Choroid plexus epithelial cell (primary cell): ENCODE results near the gene OR2T3.
"Not testable (repeated sequence)": the region's sequence is repeated elsewhere in the genome, so short reads cannot be mapped to it uniquely, and the experiment has no call there.

Source experiments
- DNase-seq: peaks from one replicate; pipeline ENCODE4 v3.0.0-alpha.2; 2010; ENCODE audit warnings: low read depth
- H3K4me3 ChIP-seq: 2 replicates; pipeline ENCODE4 v1.5.1; 2011; ENCODE audit warnings: low read depth, mild to moderate bottlenecking, control low read depth, low read length, moderate library complexity
- TF ChIP-seq, protein P1 (sequence below): conservative IDR thresholded peaks from 2 replicates; pipeline ENCODE4 v1.5.1; 2011; ENCODE audit warnings: low read depth, mild to moderate bottlenecking, control low read depth, inconsistent platforms, low read length, moderate library complexity

OR2T3 gene

DNA sequence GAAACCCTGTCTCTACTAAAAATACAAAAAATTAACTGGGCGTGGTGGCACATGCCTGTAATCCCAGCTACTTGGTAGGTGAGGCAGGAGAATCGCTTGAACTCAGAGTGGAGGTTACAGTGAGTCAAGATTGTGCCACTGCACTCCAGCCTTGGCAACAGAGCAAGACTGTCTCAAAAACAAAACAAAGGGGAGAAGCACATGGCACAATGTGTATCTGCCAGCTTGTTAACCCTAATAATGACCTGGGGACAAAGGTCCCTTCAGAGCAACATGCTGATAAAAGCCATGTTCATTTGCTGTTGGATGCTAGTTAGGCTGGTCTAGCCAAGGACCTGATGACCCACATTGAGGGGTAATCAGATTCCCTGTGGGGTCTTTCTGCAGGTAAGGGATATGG, 16.5 kb upstream of the OR2T3 start:
- not testable (repeated sequence) for DNase-seq, H3K4me3 ChIP-seq

DNA sequence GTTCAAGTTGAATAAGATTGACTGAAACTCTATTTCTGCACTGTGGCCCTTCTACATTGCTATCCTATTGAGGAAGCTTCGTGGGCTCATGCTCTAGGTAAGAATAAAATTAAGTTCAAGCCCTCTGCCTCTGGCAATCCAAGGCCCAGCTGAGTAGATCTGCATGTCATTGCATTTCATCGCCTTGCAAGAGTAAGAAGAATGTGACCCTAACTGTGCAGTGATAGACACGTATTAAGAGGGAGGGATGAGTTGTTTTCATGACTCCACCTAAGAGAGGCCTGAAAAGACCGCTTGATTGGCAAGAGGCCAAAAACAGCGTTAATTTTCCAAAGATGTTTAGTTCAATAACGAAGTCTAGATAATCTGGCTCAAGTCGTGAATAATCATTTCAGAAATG, 14.0 kb upstream of the OR2T3 start:
- DNase-seq, H3K4me3 ChIP-seq: not testable (repeated sequence)

DNA sequence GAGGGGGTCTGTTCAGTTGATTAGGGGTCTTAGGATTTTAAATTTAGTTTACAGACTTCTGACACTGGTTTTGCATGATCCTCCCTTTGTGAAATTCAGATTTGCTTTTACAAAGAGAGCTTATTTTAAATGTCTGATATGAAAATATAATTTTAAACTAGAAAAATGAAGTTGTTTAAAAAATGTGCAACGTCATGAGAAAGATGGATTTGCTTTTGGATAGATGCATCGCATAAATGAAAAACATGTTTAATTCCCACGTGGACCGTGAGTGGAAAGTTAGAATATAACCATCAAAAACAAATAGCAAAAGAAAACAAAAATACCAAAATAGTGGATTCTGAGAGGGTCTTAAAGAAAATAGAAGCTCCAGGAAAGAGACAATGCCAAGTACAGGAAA, 2.0 kb upstream of the OR2T3 start:
- TF ChIP-seq, protein P1, sequence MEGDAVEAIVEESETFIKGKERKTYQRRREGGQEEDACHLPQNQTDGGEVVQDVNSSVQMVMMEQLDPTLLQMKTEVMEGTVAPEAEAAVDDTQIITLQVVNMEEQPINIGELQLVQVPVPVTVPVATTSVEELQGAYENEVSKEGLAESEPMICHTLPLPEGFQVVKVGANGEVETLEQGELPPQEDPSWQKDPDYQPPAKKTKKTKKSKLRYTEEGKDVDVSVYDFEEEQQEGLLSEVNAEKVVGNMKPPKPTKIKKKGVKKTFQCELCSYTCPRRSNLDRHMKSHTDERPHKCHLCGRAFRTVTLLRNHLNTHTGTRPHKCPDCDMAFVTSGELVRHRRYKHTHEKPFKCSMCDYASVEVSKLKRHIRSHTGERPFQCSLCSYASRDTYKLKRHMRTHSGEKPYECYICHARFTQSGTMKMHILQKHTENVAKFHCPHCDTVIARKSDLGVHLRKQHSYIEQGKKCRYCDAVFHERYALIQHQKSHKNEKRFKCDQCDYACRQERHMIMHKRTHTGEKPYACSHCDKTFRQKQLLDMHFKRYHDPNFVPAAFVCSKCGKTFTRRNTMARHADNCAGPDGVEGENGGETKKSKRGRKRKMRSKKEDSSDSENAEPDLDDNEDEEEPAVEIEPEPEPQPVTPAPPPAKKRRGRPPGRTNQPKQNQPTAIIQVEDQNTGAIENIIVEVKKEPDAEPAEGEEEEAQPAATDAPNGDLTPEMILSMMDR: no peak
- DNase-seq: no peak
- no peak overlapping the region for H3K4me3 ChIP-seq

DNA sequence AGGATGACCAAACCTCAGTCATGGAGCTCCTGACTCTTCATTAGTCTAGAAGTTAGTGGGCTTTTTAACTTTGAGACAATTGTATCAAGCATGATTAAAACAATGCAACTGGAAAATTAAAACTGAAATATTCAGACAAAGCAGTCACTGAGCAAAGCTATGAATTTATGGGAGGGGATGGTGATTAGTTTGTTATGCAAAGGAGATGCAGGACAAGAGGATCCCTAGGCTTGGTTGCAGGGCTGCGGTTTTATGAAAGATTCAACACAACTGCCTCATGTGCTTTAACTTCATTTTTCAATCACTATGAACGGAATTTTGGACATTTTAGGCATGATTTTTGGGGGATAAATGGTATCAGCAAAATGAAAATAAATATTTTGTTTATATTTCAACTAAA, 1.0 kb upstream of the OR2T3 start:
- not testable (repeated sequence) for H3K4me3 ChIP-seq, DNase-seq

DNA sequence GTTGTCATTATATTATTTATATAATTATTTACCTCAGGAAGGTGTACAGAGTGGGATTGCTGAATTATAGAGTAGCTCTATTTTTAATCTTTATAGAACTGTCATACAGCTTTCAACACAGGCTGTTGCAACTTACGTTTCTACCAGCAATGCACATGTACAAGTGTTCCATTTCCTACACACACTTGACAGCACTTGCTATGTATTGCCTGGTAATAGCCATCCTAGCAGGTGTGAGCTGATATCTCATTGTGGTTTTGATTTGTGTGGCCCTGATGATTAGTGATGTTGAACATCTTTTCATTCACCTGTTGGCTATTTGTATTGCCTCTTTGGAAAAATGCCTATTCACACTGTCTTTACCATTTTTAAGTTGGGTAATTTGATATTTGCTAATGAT, 2.5 kb downstream of the OR2T3 start:
- DNase-seq, H3K4me3 ChIP-seq: not testable (repeated sequence)

DNA sequence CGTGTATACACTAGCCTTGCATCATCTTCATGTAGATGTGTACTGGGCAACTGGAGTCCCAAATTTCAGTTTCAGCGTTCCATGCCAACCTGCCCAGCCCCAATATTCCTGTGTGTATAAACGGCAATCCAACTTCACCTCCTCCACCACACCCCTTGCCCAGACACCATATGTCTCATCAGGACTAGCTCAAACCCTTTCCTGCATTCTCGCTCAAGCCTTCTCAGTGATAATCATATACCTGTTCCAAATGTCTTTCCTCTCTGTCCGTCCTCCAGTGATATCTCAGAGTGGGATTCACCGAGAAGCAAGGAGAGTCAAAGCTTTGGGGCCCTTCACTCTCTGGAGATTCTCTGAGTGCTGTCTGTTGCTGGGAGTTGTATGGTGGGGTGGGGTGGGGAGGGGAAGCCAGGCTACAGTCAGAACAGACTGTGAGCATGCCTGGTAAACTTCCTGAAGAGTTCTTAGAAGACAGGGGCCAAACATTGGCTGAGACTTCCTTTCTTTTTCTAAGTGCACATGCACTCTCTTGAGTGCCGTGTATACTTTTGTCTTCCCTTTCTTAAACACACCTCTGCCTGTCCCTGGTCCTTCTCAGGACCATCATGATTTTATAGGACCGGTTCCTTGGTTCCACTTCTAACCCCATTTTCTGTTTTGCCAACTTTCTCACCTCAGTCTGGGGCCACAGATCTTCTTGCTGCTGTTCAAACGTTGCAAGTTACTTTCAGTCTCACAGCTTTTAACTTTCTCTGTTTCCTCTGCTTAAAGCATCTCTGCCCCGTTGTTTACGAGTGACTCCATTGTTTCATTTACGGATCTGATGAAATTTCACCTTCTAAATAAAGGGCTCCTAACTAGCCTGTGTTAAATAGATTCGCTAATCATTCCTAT, 8.8 kb downstream of the OR2T3 start:
- H3K4me3 ChIP-seq, DNase-seq: not testable (repeated sequence)

DNA sequence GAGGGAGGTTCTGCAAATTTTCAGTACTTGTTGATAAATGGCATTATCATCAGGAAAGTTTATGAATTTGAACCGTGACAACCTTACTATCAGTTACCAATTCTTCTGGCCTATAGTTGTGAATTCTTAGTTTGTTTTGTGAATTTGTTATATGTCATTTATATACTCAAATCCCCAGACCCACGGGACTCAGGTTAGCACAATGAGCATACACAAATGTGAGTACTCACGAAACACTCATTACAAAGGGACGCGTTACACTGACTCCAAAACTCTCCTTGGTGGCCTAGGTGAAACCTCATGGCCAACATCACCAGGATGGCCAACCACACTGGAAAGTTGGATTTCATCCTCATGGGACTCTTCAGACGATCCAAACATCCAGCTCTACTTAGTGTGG, 15.1 kb downstream of the OR2T3 start, which contains the start of gene OR2T5:
OR2T5 (plus strand) TSS at position 301 of the 400 bp plus-strand sequence; CDS start at position 301, 0 bp downstream.
- not testable (repeated sequence) for DNase-seq, H3K4me3 ChIP-seq

DNA sequence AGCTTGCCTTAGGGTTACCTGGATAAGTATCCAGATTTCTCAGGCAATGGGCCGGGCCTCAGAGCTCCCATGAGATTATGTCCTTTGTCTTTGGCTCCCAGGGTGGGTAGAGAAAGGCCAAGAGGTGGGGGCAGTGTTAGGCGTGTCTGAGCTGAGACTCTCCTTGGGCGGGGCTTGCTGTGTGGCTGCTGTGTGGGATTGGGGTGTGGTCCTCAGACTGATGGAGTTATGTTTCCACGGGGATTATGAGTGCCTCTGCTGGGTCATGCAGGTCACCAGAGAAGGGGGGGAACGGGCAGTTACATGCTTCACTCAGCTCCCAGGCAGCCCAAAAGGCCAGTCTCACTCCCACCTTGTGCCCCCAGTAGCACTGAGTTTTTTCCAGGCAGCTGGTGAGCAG, 23.5 kb downstream of the OR2T3 start:
- DNase-seq: not testable (repeated sequence)

DNA sequence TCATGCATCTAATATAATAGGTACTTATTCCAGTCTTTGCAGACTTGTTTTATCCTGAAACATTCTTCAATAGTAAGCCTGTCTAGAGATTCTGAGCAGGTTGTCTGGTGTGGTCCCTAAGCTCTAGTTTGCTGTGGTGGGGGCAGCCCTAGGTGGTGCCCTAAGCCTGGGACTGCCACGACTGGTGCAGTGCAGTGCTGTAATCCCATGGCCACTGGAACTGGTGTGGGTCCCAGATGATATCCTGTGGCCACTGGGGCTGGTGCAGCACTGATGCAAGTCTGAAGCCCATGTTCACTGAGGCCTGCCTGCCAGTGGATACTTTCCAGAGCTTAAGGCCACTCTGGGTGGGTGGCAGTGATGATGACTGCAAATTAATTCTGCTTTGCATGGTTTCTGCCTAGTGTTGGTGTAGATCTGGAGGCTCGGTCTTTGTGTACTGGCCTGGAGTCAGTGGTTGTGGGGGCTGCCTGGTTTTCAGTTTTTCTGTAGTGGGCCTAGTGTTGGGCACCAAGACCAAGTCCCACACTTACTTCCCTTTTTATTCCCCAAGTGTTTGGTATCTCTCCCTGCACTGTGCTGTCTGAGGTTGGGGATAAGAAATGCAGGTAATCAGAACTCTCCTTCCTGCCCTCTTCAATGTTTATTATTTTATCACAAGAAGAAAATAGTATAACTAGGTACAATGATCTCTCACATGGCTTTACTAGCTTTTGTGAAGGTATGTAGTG, 27.3 kb downstream of the OR2T3 start:
- H3K4me3 ChIP-seq, DNase-seq: not testable (repeated sequence)

More for the DNA sequence above, 23.5 kb downstream of the OR2T3 start:
- not testable (repeated sequence) for H3K4me3 ChIP-seq

DNA sequence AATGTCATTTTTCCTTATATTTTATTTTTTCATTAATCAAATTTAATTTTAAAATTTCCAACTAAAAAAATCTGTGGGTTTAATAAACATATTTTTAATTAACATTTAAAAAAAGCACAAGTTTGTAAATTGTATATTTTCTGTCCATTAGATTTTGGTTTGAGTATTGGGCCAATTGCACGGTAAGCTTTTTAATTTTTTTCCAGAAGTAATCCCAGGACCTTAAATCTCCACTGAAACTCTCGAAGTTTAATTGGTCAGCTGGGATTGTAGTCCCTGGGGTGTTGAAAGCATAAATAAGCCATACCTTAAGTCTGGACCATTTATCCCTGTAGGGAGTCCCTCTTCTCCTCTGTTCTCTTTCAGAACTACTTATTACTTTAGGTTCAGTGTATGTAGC, 34.6 kb downstream of the OR2T3 start, which contains the start of gene OR2G6:
OR2G6 (plus strand) TSS at position 301 of the 400 bp plus-strand sequence. CDS start 13,574 bp downstream, outside the sequence.
- not testable (repeated sequence) for DNase-seq, H3K4me3 ChIP-seq

DNA sequence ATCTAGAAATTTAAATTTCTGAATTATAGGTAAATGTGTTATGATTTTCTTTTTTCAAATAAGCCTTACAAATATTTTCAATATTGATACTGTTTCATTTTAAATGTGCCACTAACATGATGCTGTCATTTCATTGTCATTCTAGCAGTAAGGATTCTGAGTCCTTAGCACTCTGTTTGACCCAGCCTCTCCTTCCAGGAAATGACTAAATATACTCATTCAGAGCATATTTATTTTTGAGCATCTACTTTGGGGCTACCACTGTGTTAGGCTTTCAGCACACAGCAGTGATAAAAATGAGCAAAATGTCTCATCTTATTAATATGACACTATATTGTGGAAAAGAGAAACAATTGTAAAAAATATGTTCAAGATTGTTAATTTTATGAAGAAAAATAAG, 37.1 kb downstream of the OR2T3 start:
- H3K4me3 ChIP-seq, DNase-seq: not testable (repeated sequence)

DNA sequence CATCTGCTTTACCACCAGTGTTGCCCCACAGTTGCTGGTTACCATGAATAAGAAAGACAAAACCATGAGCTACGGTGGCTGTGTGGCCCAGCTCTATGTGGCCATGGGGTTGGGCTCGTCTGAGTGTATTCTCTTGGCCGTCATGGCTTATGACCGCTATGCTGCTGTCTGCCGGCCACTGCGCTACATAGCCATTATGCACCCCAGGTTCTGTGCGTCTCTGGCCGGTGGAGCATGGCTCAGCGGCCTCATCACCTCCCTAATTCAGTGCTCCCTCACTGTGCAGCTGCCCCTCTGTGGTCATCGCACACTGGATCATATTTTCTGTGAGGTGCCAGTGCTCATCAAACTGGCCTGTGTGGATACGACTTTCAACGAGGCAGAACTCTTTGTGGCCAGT, 48.7 kb downstream of the OR2T3 start:
- no peak for DNase-seq
- TF ChIP-seq, protein P1: no peak
- no peak overlapping the region for H3K4me3 ChIP-seq
